Measurements from ENCODE around the gene TNK1.

TNK1 gene

GRCh38 chr17:7370853-7371252 lies 10.0 kb upstream of the TNK1 start:
- TF ChIP-seq POLR2AphosphoS5 (IDR thresholded peaks at IDR 0.05; ENCODE audit: low read depth, low read length) (no peak), SIN3A (IDR thresholded peaks at IDR 0.05; ENCODE audit: borderline replicate concordance, insufficient read depth, low read length) (no peak), FOXP2 (optimal IDR thresholded peaks at IDR 0.05; ENCODE audit: borderline replicate concordance, extremely low read depth, extremely low read length, insufficient read depth) (no peak), TAF1 (IDR thresholded peaks at IDR 0.05; ENCODE audit: borderline replicate concordance, insufficient read depth, low read length) (no peak), REST (IDR thresholded peaks at IDR 0.05; ENCODE audit: insufficient read depth in 1 of 2, low read depth in 2 of 2, low read length in 2 of 2) (no peak)

- TF ChIP-seq FOXP2 (optimal IDR thresholded peaks at IDR 0.05; ENCODE audit: borderline replicate concordance, extremely low read depth, extremely low read length, insufficient read depth) (no peak), SIN3A (IDR thresholded peaks at IDR 0.05; ENCODE audit: borderline replicate concordance, insufficient read depth, low read length) (no peak), REST (IDR thresholded peaks at IDR 0.05; ENCODE audit: insufficient read depth in 1 of 2, low read depth in 2 of 2, low read length in 2 of 2) (no peak), POLR2AphosphoS5 (IDR thresholded peaks at IDR 0.05; ENCODE audit: low read depth, low read length) (no peak), TAF1 (IDR thresholded peaks at IDR 0.05; ENCODE audit: borderline replicate concordance, insufficient read depth, low read length) (no peak)
Measured at GRCh38 chr17:7374353-7374752, 6.5 kb upstream of the TNK1 start.

- TF ChIP-seq TAF1 (IDR thresholded peaks at IDR 0.05; ENCODE audit: borderline replicate concordance, insufficient read depth, low read length) (no peak), POLR2AphosphoS5 (IDR thresholded peaks at IDR 0.05; ENCODE audit: low read depth, low read length) (no peak), SIN3A (IDR thresholded peaks at IDR 0.05; ENCODE audit: borderline replicate concordance, insufficient read depth, low read length) (no peak), FOXP2 (optimal IDR thresholded peaks at IDR 0.05; ENCODE audit: borderline replicate concordance, extremely low read depth, extremely low read length, insufficient read depth) (no peak), REST (IDR thresholded peaks at IDR 0.05; ENCODE audit: insufficient read depth in 1 of 2, low read depth in 2 of 2, low read length in 2 of 2) (no peak)
Measured at GRCh38 chr17:7379134-7379533, 1.8 kb upstream of the TNK1 start.

DNA sequence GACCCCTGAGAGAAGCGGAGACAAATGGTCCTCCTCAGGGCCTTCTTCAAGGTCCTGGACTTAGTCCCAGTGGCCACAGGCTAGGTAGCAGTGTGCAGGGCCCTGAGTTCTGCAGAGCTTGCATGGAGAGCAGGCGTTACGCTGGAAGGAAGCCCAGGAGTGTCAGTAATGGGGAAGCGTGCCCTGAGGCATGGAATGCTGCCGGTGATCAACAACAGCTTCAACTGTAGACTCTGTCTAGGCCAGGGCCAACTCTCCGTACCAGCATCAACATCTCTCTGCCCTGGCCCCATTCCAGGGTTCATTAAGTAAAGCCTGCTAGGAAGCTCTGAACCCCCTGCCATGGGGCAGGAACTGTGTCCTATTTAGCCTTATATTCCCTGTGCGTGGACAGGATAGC lies 568 bp upstream of the TNK1 start:
- TF ChIP-seq SIN3A (IDR thresholded peaks at IDR 0.05; ENCODE audit: borderline replicate concordance, insufficient read depth, low read length) (no peak), POLR2AphosphoS5 (IDR thresholded peaks at IDR 0.05; ENCODE audit: low read depth, low read length) (no peak), FOXP2 (optimal IDR thresholded peaks at IDR 0.05; ENCODE audit: borderline replicate concordance, extremely low read depth, extremely low read length, insufficient read depth) (no peak), REST (IDR thresholded peaks at IDR 0.05; ENCODE audit: insufficient read depth in 1 of 2, low read depth in 2 of 2, low read length in 2 of 2) (no peak), TAF1 (IDR thresholded peaks at IDR 0.05; ENCODE audit: borderline replicate concordance, insufficient read depth, low read length) (no peak)

- no peak for TF ChIP-seq FOXP2 (optimal IDR thresholded peaks at IDR 0.05; ENCODE audit: borderline replicate concordance, extremely low read depth, extremely low read length, insufficient read depth)
- no peak for TF ChIP-seq SIN3A (IDR thresholded peaks at IDR 0.05; ENCODE audit: borderline replicate concordance, insufficient read depth, low read length)
- no peak for TF ChIP-seq REST (IDR thresholded peaks at IDR 0.05; ENCODE audit: insufficient read depth in 1 of 2, low read depth in 2 of 2, low read length in 2 of 2)
- TF ChIP-seq POLR2AphosphoS5 (IDR thresholded peaks at IDR 0.05; ENCODE audit: low read depth, low read length) = no peak
- no peak for TF ChIP-seq TAF1 (IDR thresholded peaks at IDR 0.05; ENCODE audit: borderline replicate concordance, insufficient read depth, low read length)
Measured at GRCh38 chr17:7382901-7383300, 2.0 kb downstream of the TNK1 start.

Data from PFSK-1 (cell line).